Occipital lobe (tissue), 2 donors: ENCODE data around the gene MAP2. TPM values are rescaled to one million over a fixed set of nuclear protein-coding genes. Genes with fewer than 3 reads are reported as not detected.
"Not testable (repeated sequence)": the region's sequence is repeated elsewhere in the genome, so short reads cannot be mapped to it uniquely, and the experiment has no call there.

ENCODE experiments used
- DNase-seq: peaks from one replicate; lab custom pipeline; 2025; lab: John Stamatoyannopoulos, UW
- total RNA-seq: library from RNA; depleted of rRNA; stranded (reverse); fragments of >200 nt; gene quantifications from one replicate; pipeline ENCODE4 v1.2.3, GENCODE V29; 2014

The MAP2 gene
- total RNA-seq, 1 donor from 2014 or later: 681 TPM

- DNase-seq: no peak
Measured at GRCh38 chr2:209473930-209474419, 50.1 kb downstream of the MAP2 start.

DNA sequence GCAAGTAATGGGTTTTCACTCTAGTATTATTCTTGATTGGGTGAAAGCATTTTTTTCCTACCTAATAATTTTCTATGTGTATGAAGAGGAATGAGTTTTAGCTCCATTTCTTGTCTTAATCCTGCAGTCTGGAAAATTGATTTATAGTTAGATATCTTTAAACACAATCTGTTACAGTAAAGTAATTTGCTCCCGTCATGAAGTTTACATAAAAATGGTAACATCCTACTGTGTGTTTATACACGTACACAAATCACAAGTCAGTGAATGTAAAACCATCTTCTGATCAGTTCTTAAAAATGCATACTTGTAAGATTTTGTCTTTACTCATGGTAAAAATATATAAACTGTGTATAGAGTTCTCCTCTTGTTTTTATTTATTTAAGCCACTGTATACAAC is 51.1 kb downstream of the MAP2 start:
- DNase-seq: no peak

DNA sequence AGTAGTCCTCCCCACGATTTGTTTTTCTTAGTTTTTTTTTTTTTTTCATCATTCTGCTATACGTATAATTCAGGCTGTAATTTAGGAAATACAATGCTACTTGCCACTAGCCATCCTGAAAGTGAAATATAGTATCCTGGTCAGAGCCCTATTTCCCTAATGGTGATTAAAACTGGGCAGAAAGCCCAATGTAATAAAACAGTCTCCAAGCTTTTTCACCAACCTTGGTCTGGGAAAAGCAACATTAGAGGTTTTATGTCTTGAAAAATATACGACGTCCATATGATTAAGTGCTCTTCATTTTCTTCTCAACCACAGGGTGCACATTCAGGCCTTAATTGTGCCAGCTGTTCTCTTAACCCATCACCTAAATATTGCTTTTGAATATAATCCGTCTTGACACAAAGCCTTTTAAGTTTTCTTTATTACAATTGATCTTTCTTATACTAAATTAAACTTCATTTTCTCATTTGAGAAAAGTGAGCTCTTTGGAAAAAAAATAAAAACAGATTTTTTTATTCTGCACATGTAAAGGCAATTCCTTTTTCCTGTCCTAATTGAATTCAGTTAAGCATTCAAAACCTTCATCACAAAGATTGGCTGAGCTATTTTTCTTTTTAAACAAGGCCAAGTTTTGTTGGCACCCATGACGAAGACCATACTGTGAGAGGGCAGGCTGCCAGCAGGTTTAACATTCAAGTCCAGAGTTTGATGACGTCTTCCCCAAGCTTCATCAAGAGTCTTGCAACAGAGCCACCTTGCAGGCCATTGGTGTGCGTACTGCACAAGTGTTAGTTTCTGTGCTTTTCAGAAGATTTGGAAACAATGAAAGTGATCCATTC is 52.7 kb downstream of the MAP2 start:
- peak; percentile 14 for DNase-seq

- not testable (repeated sequence) for DNase-seq
Measured at GRCh38 chr2:209492296-209492695, 68.4 kb downstream of the MAP2 start.

GRCh38 chr2:209495068-209495620 is 71.3 kb downstream of the MAP2 start:
- not testable (repeated sequence) for DNase-seq

DNA sequence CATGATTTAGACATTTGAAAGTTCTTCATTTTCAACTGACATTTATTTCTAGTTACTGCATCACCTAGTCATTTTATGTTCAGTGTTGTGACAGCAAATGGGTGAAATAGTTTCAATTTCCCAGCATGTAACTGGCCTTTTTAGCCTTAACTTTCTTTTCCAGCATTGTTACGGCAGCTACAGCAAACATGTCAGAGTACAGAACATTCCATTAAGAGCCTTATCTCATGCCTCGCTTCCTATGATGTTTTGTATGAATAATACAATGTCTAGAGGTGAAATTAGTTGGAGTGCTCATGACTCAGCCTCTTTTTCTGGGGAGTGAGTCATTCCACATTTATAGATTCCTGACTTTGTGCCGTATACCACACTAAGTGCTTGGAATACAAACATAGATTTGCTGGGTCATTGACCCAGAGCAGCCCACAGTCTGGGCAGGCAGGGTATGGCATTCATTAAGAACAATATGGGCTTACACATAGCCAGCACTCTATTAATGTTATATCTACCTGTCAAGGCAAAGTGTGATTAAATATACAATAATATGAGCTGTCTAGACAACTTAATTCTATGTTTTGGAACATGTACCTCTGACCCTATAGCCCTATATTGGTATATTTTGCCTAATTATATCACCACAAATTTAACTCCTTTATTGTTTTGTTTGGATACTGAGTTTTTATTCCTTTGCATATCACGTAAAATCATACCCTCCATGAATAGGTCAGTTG is 72.2 kb downstream of the MAP2 start:
- no peak for DNase-seq

- no peak for DNase-seq
Measured at GRCh38 chr2:209496586-209496982, 72.7 kb downstream of the MAP2 start.

- no peak for DNase-seq
Measured at GRCh38 chr2:209498614-209499013, 74.8 kb downstream of the MAP2 start.

DNA sequence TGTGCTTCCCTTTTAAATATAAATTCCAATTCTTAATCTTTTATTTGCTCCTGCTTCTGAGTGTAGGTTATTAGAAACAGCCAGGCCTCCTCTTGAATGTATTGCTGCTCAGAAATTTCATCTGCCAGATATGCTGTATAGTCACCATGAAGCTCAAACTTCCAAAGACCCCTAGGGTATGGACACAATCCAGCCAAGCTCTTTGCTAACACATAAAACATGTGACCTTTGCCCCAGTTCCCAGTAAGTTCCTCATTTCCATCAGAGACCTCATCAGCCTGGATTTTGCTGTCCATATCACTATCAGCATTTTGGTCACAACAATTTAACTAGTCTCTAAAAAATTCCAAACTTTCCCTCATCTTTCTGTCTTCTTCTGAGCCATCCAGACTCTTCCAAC is 75.2 kb downstream of the MAP2 start:
- DNase-seq: no peak

DNA sequence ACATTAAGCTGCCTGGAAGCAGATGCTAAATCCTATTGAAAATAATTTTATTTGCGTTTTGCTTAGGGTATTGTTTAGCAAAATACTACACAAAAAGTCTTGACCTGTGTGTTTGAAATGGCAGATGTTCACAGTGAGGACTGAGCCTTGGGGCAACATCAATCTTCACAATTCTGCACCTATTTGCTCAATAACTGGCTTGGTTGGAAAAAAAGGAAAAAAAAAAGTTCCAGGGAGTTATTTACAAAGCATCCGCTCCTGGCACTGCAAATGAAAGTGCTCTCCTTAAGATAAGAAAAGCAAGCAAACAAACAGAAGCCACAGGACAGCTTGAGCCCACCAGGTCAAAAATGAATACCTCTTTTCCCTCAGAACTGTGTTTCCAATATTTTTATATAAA is 77.7 kb downstream of the MAP2 start:
- no peak for DNase-seq

DNA sequence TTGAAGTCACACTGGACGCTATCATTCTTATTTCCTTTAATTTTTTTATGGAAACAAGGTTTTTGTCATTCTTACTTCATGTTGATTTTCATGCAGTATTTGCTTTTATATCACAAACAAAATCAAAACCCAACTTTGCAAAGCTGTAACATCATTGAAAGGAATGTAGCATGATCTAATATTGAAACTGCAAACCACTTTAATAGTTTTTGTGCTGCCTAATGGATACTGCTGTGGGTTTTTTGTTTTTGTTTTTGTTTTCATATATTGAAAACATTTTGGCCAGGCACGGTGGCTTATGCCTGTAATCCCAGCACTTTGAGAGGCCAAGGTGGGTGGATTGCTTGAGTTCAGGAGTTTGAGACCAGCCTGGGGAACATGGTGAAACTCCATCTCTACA is 81.6 kb downstream of the MAP2 start:
- DNase-seq: no peak

- DNase-seq: no peak
Measured at GRCh38 chr2:209508255-209508654, 84.4 kb downstream of the MAP2 start.

DNA sequence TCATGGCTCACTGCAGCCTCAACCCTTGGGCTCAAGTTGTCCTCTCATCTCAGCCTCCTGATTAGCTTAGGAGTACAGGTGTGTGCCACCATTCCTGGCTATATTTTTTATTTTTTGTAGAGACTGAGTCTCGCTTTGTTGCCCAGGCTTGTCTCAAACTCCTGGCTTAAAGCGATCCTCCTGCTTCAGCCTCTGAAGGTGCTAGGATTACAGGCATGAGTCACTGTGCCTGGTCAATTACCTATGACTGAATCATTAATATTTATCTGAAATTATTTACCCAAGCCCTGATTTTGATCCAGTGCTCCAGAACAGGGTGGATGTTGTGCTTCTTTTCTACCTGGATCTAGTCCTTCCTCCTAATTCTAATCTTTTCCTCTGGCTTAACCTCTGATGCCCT is 87.8 kb downstream of the MAP2 start:
- DNase-seq: no peak

GRCh38 chr2:209512971-209513370 is 89.1 kb downstream of the MAP2 start:
- no peak for DNase-seq

DNA sequence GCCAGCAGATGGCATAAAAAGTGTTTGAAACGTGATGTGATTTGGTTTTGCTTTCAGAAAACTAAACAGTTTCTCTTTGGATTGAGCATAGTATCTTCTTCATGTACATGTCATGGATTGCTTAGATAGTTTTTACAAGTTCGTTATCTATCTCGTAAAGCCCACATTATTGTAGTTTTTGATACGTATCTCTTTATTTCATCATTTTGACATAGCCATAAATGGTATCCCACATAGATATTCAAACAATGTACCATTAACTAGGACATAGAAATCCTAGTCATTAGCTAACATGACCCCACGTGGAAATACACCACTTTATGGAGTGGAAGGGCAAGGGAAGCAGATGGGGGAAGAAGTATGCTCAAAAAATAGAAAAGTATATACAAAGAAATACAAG is 93.6 kb downstream of the MAP2 start:
- no peak for DNase-seq

DNA sequence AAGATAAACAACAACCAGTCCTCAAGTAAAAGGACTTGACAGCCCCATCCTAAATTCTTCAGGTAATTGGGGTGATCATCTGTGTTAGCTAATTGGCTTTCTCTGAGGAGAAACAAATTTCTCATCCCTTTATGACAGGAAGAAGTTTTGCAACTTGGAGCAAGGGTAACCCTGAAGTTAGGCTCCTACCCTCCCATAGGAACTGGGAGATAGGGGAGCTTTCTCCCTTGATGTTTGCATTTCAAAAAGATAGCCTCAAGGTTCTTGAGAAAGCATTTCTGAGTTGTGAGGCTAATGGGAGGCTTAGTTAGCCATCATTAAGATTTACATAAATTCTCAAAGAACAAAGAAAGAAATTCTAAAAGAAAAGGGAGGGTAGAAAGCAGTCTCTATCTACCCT is 95.4 kb downstream of the MAP2 start:
- no peak for DNase-seq

GRCh38 chr2:209519906-209520305 is 96.1 kb downstream of the MAP2 start:
- no peak for DNase-seq

- peak; percentile 7 for DNase-seq
Measured at GRCh38 chr2:209523041-209523740, 99.3 kb downstream of the MAP2 start.

- no peak for DNase-seq
Measured at GRCh38 chr2:209523867-209524266, 100.0 kb downstream of the MAP2 start.

DNA sequence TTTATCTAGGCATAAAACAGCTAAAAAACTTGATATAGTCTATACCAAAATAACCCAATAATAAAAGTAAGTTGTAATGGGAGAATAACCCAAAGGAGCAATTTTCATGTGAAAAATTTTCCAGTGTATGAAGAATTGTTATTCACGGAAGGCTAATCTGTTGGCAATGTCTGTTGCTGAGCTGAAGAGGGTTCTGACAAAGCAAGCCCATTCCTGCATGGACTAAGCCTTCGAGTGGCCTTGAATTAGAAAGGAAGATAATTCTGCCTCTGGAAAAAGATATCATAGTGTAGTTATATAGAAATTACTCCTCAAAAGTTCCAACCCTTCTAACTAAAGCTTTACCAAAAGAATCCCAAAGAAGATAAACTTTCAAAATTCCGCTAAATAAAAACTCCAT is 101.5 kb downstream of the MAP2 start:
- no peak for DNase-seq

GRCh38 chr2:209525834-209526281 is 102.0 kb downstream of the MAP2 start:
- DNase-seq: no peak

DNA sequence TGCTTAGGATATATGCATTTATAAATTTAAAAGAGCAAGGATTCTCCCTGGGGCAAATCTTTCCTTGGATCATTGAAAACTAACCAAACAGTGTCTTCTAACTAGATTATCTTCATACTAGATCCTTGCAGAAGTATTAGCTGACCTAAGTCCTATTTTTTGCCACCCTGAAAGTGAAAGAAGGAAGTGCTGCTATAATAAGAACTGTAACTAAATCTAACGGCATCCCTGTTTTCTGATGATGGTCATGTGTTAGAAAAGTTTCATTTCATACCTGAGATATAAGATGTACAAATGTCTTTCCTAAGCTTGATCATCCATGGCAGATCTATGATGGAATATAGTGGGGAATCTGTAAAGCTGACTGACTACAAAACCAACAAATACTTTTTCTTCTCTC is 102.7 kb downstream of the MAP2 start:
- DNase-seq: no peak
